Vagina (tissue), 2 donors: ENCODE measurements around the gene RANGAP1.

Experiments used
- POLR2AphosphoS5 ChIP-seq, 2 donors: sonication (generic); formaldehyde crosslinking; IDR thresholded peaks; one replicate each; pipeline ENCODE4 v1.9.0; 2017; ENCODE audit warnings: antibody characterized with exemption in 2 of 2, mild to moderate bottlenecking in 2 of 2, low read depth in 1 of 2; ENCODE audit not compliant: insufficient read depth in 1 of 2
- TF ChIP-seq, protein P1 (sequence below), 3 experiments: fragments of 450-650 bp in 2 of 3; fragments of 200-600 bp in 1 of 3; sonication (generic) in 1 of 3; IDR thresholded peaks; one replicate each; pipeline ENCODE4 v1.5.1; 2017 to 2019; ENCODE audit warnings: antibody characterized with exemption in 3 of 3, mild to moderate bottlenecking in 2 of 3, moderate library complexity in 2 of 3

DNA sequence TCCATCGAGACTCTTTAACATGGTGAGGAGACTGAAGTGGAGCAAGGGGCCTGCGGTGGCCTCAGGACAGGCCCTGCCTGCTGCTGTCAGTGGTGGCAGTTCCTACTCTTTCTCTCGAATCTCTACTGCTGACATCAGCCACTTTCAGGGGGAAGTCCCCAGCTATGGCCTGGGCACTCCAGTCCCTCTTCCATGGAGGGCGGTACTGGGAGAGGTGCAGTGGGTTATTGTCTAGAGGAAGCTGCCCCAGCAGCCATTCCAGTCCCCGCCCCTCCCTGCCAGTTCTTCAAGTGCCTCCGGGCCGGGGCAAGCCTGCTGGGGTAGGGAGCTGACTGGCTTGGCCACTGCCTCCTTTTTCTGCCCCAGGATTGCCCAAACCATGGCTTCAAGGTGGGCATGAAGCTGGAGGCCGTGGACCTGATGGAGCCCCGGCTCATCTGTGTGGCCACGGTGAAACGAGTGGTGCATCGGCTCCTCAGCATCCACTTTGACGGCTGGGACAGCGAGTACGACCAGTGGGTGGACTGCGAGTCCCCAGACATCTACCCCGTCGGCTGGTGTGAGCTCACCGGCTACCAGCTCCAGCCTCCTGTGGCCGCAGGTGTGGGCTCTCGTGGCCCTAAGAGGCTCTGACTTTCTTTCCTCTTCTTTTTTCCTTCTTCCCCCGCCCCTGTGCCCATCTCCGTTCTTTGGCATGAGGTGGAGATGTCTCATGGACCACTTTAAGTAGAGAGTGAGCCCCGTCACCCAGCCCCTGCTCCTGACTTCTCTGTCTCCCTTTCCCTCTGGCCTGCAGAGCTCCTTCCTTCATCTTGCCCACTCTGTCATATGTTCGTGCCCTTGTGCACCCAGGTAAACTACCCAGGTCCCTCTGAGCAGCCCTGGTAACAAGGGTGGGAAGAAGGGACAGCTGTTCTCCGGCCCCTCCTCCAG lies 59.0 kb downstream of the RANGAP1 start:
- TF ChIP-seq POLR2AphosphoS5 (IDR thresholded peaks at IDR 0.05; ENCODE audit: insufficient read depth in 1 of 2, low read depth in 1 of 2), result no peak
- TF ChIP-seq, protein P1, sequence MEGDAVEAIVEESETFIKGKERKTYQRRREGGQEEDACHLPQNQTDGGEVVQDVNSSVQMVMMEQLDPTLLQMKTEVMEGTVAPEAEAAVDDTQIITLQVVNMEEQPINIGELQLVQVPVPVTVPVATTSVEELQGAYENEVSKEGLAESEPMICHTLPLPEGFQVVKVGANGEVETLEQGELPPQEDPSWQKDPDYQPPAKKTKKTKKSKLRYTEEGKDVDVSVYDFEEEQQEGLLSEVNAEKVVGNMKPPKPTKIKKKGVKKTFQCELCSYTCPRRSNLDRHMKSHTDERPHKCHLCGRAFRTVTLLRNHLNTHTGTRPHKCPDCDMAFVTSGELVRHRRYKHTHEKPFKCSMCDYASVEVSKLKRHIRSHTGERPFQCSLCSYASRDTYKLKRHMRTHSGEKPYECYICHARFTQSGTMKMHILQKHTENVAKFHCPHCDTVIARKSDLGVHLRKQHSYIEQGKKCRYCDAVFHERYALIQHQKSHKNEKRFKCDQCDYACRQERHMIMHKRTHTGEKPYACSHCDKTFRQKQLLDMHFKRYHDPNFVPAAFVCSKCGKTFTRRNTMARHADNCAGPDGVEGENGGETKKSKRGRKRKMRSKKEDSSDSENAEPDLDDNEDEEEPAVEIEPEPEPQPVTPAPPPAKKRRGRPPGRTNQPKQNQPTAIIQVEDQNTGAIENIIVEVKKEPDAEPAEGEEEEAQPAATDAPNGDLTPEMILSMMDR (IDR thresholded peaks at IDR 0.05), result no peak
